GM23248 (cell line): ENCODE results near the gene CCDC18.

Source experiments
- EZH2 ChIP-seq: fragments of 200-600 bp; sonication (generic); IDR thresholded peaks from 2 replicates; pipeline ENCODE4 v1.6.1; 2018; ENCODE audit warnings: antibody characterized with exemption, mild to moderate bottlenecking; ENCODE audit not compliant: insufficient read depth, poor library complexity, severe bottlenecking
- EZH2phosphoT487 ChIP-seq: fragments of 200-600 bp; sonication (generic); IDR thresholded peaks from 2 replicates; pipeline ENCODE4 v1.6.1; 2018; ENCODE audit warnings: antibody characterized with exemption, moderate library complexity, mild to moderate bottlenecking, low read depth; ENCODE audit not compliant: insufficient read depth

GRCh38 chr1:93256433-93256832 lies 75.9 kb downstream of the CCDC18 start:
- TF ChIP-seq EZH2phosphoT487: no peak
- no peak for TF ChIP-seq EZH2
